GM10248 (cell line): ENCODE results near the gene USHBP1.

Experiments used
- CTCF ChIA-PET: fragments of 300-600 bp; sonication (Branson Sonifier 250); formaldehyde crosslinking; extraction: SDS; loops from one replicate; lab custom pipeline; 2021; ENCODE audit warnings: antibody characterized with exemption; lab: Yijun Ruan, JAX
- POLR2A ChIA-PET: fragments of 350-650 bp; sonication (Branson Sonifier 250); formaldehyde crosslinking; extraction: SDS; loops from one replicate; lab custom pipeline; 2020; ENCODE audit warnings: antibody characterized with exemption; lab: Yijun Ruan, JAX
- DNase-seq: peaks from one replicate; pipeline ENCODE4 v3.0.0; 2012; ENCODE audit errors: extremely low spot score
- CTCF ChIP-seq: IDR thresholded peaks from 2 replicates; pipeline ENCODE4 v1.5.1; 2012; ENCODE audit warnings: mild to moderate bottlenecking, low read depth; ENCODE audit errors: extremely low read depth, missing control alignments, control extremely low read depth

USHBP1 gene

DNA sequence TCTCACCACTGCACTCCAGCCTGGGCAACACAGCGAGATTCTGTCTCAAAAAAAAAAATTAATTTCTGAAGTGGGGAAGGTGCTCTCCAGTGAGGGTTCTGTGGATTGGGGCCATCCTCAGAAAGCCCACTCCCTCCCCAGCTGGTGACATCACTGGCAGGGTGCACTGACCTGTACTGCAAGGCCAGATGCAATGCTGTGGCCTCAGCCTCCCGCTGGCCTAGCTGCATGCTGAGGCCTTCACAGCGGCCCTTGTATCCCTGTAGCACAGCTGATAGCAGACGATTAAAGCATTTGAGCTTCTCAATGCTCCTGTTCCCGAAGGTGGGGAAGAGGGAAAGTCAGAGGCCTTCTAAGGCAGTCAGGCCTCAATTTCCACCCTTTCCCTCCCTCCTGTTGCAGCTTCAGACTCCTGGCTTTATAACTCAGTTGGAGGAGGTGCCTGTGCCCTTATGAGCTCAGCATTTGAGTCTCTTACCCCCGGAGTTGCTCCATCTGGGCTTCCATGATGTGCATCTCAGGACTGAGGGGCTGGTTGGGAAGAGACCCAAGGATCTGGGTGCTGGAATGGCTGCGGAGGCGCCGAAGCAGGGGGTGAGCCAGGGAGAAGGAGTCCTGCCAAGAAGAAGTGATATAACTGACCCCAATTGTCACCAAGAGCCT, 5.3 kb downstream of the USHBP1 start:
- TF ChIP-seq CTCF, result no peak
- CTCF ChIA-PET, result interaction anchor here (1.0 to 5.2 kb wide), 14 partner anchors 8 to 207 kb away, joined by 3 to 55 read pairs (median 9); partner anchors contain the start of genes ANKLE1, BABAM1, MRPL34 and USE1
- POLR2A ChIA-PET, result no interaction called here

DNA sequence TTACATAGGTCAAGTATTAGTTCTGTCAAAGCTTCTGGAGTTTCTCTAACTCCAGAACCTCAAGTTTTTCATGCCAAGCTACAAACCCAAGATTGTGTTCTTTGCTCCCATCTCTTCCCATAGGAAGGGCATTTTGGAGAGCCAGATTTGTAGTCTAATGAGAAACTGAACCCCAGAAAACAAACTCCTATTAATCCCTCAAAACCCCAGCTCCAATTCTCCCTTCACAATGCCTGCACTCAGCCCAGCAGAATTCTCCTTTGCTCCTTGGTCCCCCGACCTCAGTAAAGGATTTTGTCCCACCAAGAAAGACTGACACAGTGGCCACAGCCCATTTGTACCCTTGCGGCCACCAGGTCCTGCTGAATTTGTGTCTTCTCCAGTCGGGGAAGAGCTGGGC, 8.4 kb downstream of the USHBP1 start:
- POLR2A ChIA-PET, result no interaction called here
- TF ChIP-seq CTCF, result no peak

More for the DNA sequence above, 5.3 kb downstream of the USHBP1 start:
- no peak for DNase-seq

DNA sequence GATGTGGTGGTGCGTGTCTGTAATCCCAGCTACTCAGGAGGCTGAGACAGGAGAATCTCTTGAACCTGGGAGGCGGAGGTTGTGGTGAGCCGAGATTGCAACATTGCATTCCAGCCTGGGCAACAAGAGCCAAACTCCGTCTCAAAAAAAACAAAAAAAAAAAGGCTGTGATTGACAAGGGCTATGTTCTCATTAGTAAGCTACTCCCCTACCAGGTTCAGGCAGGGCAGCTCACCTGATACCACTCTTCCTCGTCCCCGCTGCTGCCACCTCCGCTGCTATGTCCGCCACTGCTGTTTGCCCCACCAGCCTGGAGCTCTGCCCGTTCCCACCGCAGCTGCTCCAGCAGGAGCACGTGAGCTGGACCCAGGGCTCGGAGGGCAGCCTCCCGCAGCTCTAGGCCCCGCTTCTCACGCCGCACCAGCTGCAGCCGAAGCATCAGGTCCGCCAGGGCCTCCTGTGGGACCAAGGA, 9.4 kb downstream of the USHBP1 start:
- no peak for DNase-seq
- POLR2A ChIA-PET, result interaction anchor here (0.6 kb wide), 1 partner anchor 14 kb away, joined by 4 read pairs; no protein-coding TSS in a partner anchor
- no peak for TF ChIP-seq CTCF
- CTCF ChIA-PET, result interaction anchor here (0.8 to 2.5 kb wide), 5 partner anchors 9 to 131 kb away, joined by 3 to 13 read pairs (median 4); partner anchors contain the start of gene USHBP1

More for the DNA sequence above, 8.4 kb downstream of the USHBP1 start:
- CTCF ChIA-PET, result interaction anchor here (0.7 to 2.5 kb wide), 6 partner anchors 9 to 189 kb away, joined by 3 to 13 read pairs (median 4); partner anchors contain the start of gene USHBP1
- no peak for DNase-seq

DNA sequence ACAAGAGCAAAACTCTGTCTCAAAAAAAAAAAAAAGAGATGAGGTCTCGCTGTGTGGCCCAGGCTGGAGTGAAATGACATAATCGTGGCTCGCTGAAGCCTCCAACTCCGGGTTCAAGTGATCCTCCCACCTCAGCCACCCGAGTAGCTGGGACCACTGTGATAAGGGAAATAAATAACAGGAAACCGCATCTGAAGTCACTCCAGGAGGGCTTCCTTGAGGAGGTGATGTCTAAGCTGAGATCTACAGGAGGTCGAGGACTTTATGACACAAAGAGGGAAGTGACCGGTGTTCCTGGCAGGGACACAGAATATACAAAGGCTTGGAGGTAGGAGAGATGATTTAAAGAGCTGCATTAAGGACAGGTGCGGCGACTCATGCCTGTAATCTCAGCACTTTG, 9.9 kb downstream of the USHBP1 start:
- POLR2A ChIA-PET, result no interaction called here
- DNase-seq, result no peak
- no peak for TF ChIP-seq CTCF
- CTCF ChIA-PET, result interaction anchor here (0.8 to 2.5 kb wide), 4 partner anchors 10 to 40 kb away, joined by 3 to 13 read pairs (median 6); partner anchors contain the start of gene USHBP1

- no peak for TF ChIP-seq CTCF
- POLR2A ChIA-PET, result no interaction called here
- no peak for DNase-seq
- CTCF ChIA-PET, result interaction anchor here (1.1 to 6.0 kb wide), 3 partner anchors 11 to 14 kb away, joined by 3 to 55 read pairs (median 4); no protein-coding TSS in a partner anchor
Observed at GRCh38 chr19:17249887-17250548, 14.5 kb downstream of the USHBP1 start.
